ENCODE results near the gene ARVCF.
"Not testable (repeated sequence)": the region's sequence is repeated elsewhere in the genome, so short reads cannot be mapped to it uniquely, and the experiment has no call there.

ARVCF gene

GRCh38 chr22:19931514-19931913 lies 85.1 kb downstream of the ARVCF start:
- no peak for DNase-seq

GRCh38 chr22:19930551-19931486 lies 85.8 kb downstream of the ARVCF start:
- DNase-seq = no peak

GRCh38 chr22:19929586-19930550 lies 86.8 kb downstream of the ARVCF start:
- no peak for DNase-seq

- DNase-seq = no peak
These were observed 88.4 kb downstream of the ARVCF start for GRCh38 chr22:19928207-19928606.

GRCh38 chr22:19927696-19928095 lies 88.9 kb downstream of the ARVCF start:
- no peak for DNase-seq

- DNase-seq = not testable (repeated sequence)
These were observed 90.6 kb downstream of the ARVCF start for GRCh38 chr22:19926028-19926427.

- no peak for DNase-seq
These were observed 92.6 kb downstream of the ARVCF start for GRCh38 chr22:19923914-19924513.

- DNase-seq = no peak
These were observed 95.0 kb downstream of the ARVCF start for GRCh38 chr22:19921544-19922081.
